ENCODE measurements around the gene KDM4B. TPM values are rescaled to one million over a fixed set of nuclear protein-coding genes. Genes with fewer than 3 reads are reported as not detected.

KDM4B gene
- total RNA-seq, 2 experiments from 2014 or later, result 24.4 to 25.0 TPM

- ChIA-PET POLR2A (no interaction called here), CTCF (no interaction called here)
Measured at GRCh38 chr19:5090465-5091017, 121.6 kb downstream of the KDM4B start.

GRCh38 chr19:5091018-5091683 is 122.2 kb downstream of the KDM4B start:
- ChIA-PET CTCF (no interaction called here), POLR2A (no interaction called here)

- POLR2A ChIA-PET, result no interaction called here
- CTCF ChIA-PET, result no interaction called here
Measured at GRCh38 chr19:5091684-5092480, 123.0 kb downstream of the KDM4B start.

GRCh38 chr19:5092481-5092843 is 123.5 kb downstream of the KDM4B start:
- CTCF ChIA-PET, result no interaction called here
- POLR2A ChIA-PET, result no interaction called here

- POLR2A ChIA-PET, result no interaction called here
Measured at GRCh38 chr19:5093297-5093928, 124.5 kb downstream of the KDM4B start.

GRCh38 chr19:5093948-5094718 is 125.2 kb downstream of the KDM4B start:
- CTCF ChIA-PET, result no interaction called here
- POLR2A ChIA-PET, result no interaction called here

More at GRCh38 chr19:5093297-5093928, 124.5 kb downstream of the KDM4B start:
- CTCF ChIA-PET, result no interaction called here

GRCh38 chr19:5094768-5095567 is 126.1 kb downstream of the KDM4B start:
- ChIA-PET POLR2A (no interaction called here), CTCF (interaction anchor here (0.6 kb wide), 1 partner anchor 428 kb away, joined by 3 read pairs; no protein-coding TSS in a partner anchor)

- CTCF ChIA-PET, result interaction anchor here (0.6 kb wide), 1 partner anchor 427 kb away, joined by 3 read pairs; no protein-coding TSS in a partner anchor
- POLR2A ChIA-PET, result no interaction called here
Measured at GRCh38 chr19:5095568-5095850, 126.6 kb downstream of the KDM4B start.

- CTCF ChIA-PET, result no interaction called here
Measured at GRCh38 chr19:5096536-5096935, 127.6 kb downstream of the KDM4B start.

GRCh38 chr19:5097331-5097930 is 128.5 kb downstream of the KDM4B start:
- CTCF ChIA-PET, result no interaction called here
- POLR2A ChIA-PET, result no interaction called here

More at GRCh38 chr19:5096536-5096935, 127.6 kb downstream of the KDM4B start:
- POLR2A ChIA-PET, result no interaction called here

GRCh38 chr19:5097959-5098623 is 129.2 kb downstream of the KDM4B start:
- CTCF ChIA-PET, result no interaction called here
- POLR2A ChIA-PET, result no interaction called here

GRCh38 chr19:5098646-5099045 is 129.7 kb downstream of the KDM4B start:
- ChIA-PET CTCF (no interaction called here), POLR2A (no interaction called here)

- POLR2A ChIA-PET, result no interaction called here
- CTCF ChIA-PET, result no interaction called here
Measured at GRCh38 chr19:5099701-5100221, 130.8 kb downstream of the KDM4B start.

- CTCF ChIA-PET, result no interaction called here
- POLR2A ChIA-PET, result no interaction called here
Measured at GRCh38 chr19:5101871-5102270, 133.0 kb downstream of the KDM4B start.

- ChIA-PET CTCF (no interaction called here), POLR2A (no interaction called here)
Measured at GRCh38 chr19:5102520-5102919, 133.6 kb downstream of the KDM4B start.

GRCh38 chr19:5103061-5103701 is 134.3 kb downstream of the KDM4B start:
- ChIA-PET CTCF (no interaction called here), POLR2A (no interaction called here)

GRCh38 chr19:5103812-5104410 is 135.0 kb downstream of the KDM4B start:
- ChIA-PET CTCF (no interaction called here), POLR2A (no interaction called here)

Data from activated CD8-positive, alpha-beta memory T cell treated with anti-CD3 and anti-CD28 coated beads for 36 hours (primary cell).